Adrenal gland (tissue), 5 donors: Measurements from ENCODE around the gene G2E3.

ENCODE experiments used
- POLR2A ChIP-seq, 2 donors: fragments of 450-650 bp; IDR thresholded peaks; one replicate each; pipeline ENCODE4 v1.6.1; 2017; ENCODE audit warnings: antibody characterized with exemption in 2 of 2, mild to moderate bottlenecking in 2 of 2, moderate library complexity in 1 of 2
- TF ChIP-seq, protein P1 (sequence below), 6 experiments: fragments of 450-650 bp in 4 of 6; fragments of 200-600 bp in 2 of 6; sonication (generic) in 1 of 6; IDR thresholded peaks; 1 replicate in 5 of 6; 2 replicates in 1 of 6; pipeline versions ENCODE4 v1.5.1 to v1.8.0; 2016 to 2021; ENCODE audit warnings: antibody characterized with exemption in 6 of 6, mild to moderate bottlenecking in 2 of 6, moderate library complexity in 1 of 6
- donor health status: DM: no; HTN: no; CAD: no.

DNA sequence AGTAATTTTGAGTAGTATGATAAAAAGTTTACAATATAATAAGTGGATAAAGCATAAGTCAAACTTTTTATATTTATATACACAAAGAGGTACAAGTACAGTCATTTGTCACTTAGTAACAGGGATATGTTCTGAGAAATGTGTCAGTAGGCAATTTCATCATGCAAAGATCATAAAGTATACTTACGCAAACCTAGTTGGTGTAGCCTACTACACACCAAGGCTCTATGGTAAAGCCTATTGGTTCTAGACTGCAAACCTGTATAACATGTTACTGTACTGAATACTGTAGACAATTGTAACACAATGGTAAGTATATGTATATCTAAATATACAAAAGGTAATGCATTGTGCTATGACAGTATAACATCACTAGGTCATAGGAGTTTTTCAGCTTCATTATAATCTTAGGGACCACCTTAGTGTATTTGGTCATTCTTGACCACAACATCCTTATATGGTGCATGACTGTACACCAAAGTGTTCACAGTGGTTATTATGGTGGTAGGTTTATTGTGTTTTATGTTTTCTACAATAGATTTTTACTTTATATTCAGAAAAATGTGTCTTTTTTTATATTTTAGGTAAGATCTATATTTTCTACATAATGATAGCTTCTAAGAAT lies 48.3 kb downstream of the G2E3 start:
- TF ChIP-seq, protein P1, sequence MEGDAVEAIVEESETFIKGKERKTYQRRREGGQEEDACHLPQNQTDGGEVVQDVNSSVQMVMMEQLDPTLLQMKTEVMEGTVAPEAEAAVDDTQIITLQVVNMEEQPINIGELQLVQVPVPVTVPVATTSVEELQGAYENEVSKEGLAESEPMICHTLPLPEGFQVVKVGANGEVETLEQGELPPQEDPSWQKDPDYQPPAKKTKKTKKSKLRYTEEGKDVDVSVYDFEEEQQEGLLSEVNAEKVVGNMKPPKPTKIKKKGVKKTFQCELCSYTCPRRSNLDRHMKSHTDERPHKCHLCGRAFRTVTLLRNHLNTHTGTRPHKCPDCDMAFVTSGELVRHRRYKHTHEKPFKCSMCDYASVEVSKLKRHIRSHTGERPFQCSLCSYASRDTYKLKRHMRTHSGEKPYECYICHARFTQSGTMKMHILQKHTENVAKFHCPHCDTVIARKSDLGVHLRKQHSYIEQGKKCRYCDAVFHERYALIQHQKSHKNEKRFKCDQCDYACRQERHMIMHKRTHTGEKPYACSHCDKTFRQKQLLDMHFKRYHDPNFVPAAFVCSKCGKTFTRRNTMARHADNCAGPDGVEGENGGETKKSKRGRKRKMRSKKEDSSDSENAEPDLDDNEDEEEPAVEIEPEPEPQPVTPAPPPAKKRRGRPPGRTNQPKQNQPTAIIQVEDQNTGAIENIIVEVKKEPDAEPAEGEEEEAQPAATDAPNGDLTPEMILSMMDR (IDR thresholded peaks at IDR 0.05): no peak
- TF ChIP-seq POLR2A (IDR thresholded peaks at IDR 0.05): no peak
